ENCODE measurements around the gene SMARCC2.

SMARCC2 gene

DNA sequence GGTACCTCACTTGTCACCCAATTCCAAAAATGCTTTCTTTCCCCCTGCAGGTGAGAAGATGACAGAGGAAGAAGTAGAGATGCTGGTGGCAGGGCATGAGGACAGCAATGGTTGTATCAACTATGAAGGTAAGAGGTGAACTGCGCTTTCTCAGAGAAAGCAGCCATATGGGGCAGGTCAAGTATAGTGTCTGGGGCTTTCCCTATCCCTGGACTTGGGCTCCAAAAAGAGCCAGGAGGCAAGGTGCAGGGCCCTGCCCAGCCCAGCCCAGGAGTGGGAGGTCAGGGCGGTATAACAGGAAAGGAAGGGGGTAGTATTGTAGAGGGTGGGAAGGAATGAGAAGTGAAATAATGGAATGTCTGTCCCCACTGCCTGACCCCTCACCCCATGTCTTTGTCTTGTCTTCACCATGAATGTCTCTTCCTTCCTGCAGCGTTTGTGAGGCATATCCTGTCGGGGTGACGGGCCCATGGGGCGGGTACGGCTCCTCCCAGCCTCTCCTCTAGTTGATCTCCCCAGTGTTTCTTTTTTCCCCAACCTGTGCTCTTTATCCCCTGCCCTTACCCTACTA, 29.0 kb downstream of the SMARCC2 start:
- no peaks in the 10 kb centered on the region for H3K9me2 ChIP-seq (replicated peaks; ENCODE audit: insufficient read depth, low read length)
- H3F3A ChIP-seq (ENCODE audit: insufficient read depth, low read length), result peaks cover 49% of the 10 kb centered on the region
- H2AFZ ChIP-seq (ENCODE audit: low read length), result no peak overlapping the region
- H3K36me3 ChIP-seq (replicated peaks; ENCODE audit: insufficient read depth, low read length), result peaks cover 9% of the 10 kb centered on the region; the same call in 1 of the 2 replicates
- no peak for TF ChIP-seq EZH2 (optimal IDR thresholded peaks at IDR 0.05; ENCODE audit: low read depth, low read length)
- peaks cover 18% of the 10 kb centered on the region for H3K4me1 ChIP-seq (ENCODE audit: low read length)
- peak overlapping the region; percentile 90; the same call in 1 of the 2 replicates for H3K9ac ChIP-seq (ENCODE audit: low read length)
- H3K27ac ChIP-seq (ENCODE audit: low read length), result no peak overlapping the region
- H3K4me2 ChIP-seq (ENCODE audit: low read depth, low read length), result peak overlapping the region; percentile 92
- H4K20me1 ChIP-seq (ENCODE audit: insufficient read depth, low read length), result peaks cover 3% of the 10 kb centered on the region; the same call in 1 of the 2 replicates
- H3K9me3 ChIP-seq (replicated peaks; ENCODE audit: insufficient read depth, low read length), result no peaks in the 10 kb centered on the region
- peak overlapping the region; percentile 69 for H3K4me3 ChIP-seq (ENCODE audit: low read length)
- peaks cover 50% of the 10 kb centered on the region for H3K79me2 ChIP-seq (ENCODE audit: low read length)
- no peak for DNase-seq
- no peaks in the 10 kb centered on the region for H3K27me3 ChIP-seq (replicated peaks; ENCODE audit: insufficient read depth, low read length)

DNA sequence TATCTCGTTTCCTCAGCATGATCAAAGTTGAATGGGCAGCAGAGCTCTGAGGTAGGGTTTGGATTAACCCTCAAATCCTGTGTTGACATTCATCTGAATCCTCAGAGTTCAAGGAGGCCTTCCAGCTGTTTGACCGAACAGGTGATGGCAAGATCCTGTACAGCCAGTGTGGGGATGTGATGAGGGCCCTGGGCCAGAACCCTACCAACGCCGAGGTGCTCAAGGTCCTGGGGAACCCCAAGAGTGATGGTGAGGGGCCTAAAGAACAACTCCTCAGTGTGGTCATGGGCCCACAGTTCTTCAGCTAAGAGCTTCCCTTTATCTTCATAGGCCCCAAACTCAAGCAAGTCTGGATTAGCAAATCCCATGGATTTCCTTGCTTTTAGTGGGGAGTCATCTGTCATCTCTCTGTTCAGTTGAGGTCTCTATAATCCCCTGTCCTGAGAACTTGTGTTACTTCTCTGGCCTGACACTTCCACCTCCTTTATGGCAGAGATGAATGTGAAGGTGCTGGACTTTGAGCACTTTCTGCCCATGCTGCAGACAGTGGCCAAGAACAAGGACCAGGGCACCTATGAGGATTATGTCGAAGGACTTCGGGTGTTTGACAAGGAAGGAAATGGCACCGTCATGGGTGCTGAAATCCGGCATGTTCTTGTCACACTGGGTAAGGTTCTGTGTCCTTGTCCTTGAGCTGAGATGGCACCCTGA, 29.6 kb downstream of the SMARCC2 start:
- peaks cover 3% of the 10 kb centered on the region; the same call in 1 of the 2 replicates for H4K20me1 ChIP-seq (ENCODE audit: insufficient read depth, low read length)
- peaks cover 9% of the 10 kb centered on the region; the same call in 1 of the 2 replicates for H3K36me3 ChIP-seq (replicated peaks; ENCODE audit: insufficient read depth, low read length)
- no peaks in the 10 kb centered on the region for H3K9me2 ChIP-seq (replicated peaks; ENCODE audit: insufficient read depth, low read length)

GRCh38 chr12:56158926-56159461, 30.3 kb downstream of the SMARCC2 start:
- H3K36me3 ChIP-seq (replicated peaks; ENCODE audit: insufficient read depth, low read length), result peaks cover 9% of the 10 kb centered on the region; the same call in 1 of the 2 replicates
- no peak for TF ChIP-seq CTCF (IDR thresholded peaks at IDR 0.05; ENCODE audit: low read length)
- TF ChIP-seq EZH2phosphoT487 (IDR thresholded peaks at IDR 0.05; ENCODE audit: low read length), result no peak
- no peak for TF ChIP-seq EZH2 (optimal IDR thresholded peaks at IDR 0.05; ENCODE audit: low read depth, low read length)
- peak overlapping the region; percentile 69 for H3K4me3 ChIP-seq (ENCODE audit: low read length)

More for the DNA sequence above, 29.6 kb downstream of the SMARCC2 start:
- Histone ChIP-seq H3K9me3 (replicated peaks; ENCODE audit: insufficient read depth, low read length) (no peaks in the 10 kb centered on the region), H2AFZ (ENCODE audit: low read length) (no peak overlapping the region), H3K4me3 (ENCODE audit: low read length) (peak overlapping the region; percentile 69), H3F3A (ENCODE audit: insufficient read depth, low read length) (peaks cover 49% of the 10 kb centered on the region), H3K4me2 (ENCODE audit: low read depth, low read length) (peak overlapping the region; percentile 92), H3K4me1 (ENCODE audit: low read length) (peaks cover 18% of the 10 kb centered on the region), H3K79me2 (ENCODE audit: low read length) (peaks cover 50% of the 10 kb centered on the region), H3K27me3 (replicated peaks; ENCODE audit: insufficient read depth, low read length) (no peaks in the 10 kb centered on the region), H3K27ac (ENCODE audit: low read length) (peak overlapping the region; percentile 86; the same call in 1 of the 2 replicates), H3K9ac (ENCODE audit: low read length) (peak overlapping the region; percentile 90; the same call in 1 of the 2 replicates)
- DNase-seq, result no peak
- no peak for TF ChIP-seq EZH2 (optimal IDR thresholded peaks at IDR 0.05; ENCODE audit: low read depth, low read length)
- no peak for TF ChIP-seq CTCF (IDR thresholded peaks at IDR 0.05; ENCODE audit: low read length)
- TF ChIP-seq EZH2phosphoT487 (IDR thresholded peaks at IDR 0.05; ENCODE audit: low read length), result no peak

More at GRCh38 chr12:56158926-56159461, 30.3 kb downstream of the SMARCC2 start:
- H3K4me1 ChIP-seq (ENCODE audit: low read length), result peaks cover 18% of the 10 kb centered on the region
- DNase-seq, result peak; percentile 22
- H4K20me1 ChIP-seq (ENCODE audit: insufficient read depth, low read length), result peaks cover 3% of the 10 kb centered on the region; the same call in 1 of the 2 replicates
- H3K4me2 ChIP-seq (ENCODE audit: low read depth, low read length), result peak overlapping the region; percentile 92
- no peaks in the 10 kb centered on the region for H3K27me3 ChIP-seq (replicated peaks; ENCODE audit: insufficient read depth, low read length)
- peak overlapping the region; percentile 86; the same call in 1 of the 2 replicates for H3K27ac ChIP-seq (ENCODE audit: low read length)
- H3K9me3 ChIP-seq (replicated peaks; ENCODE audit: insufficient read depth, low read length), result no peaks in the 10 kb centered on the region
- H3F3A ChIP-seq (ENCODE audit: insufficient read depth, low read length), result peaks cover 48% of the 10 kb centered on the region
- peak overlapping the region; percentile 90 for H3K9ac ChIP-seq (ENCODE audit: low read length)
- H3K79me2 ChIP-seq (ENCODE audit: low read length), result peaks cover 50% of the 10 kb centered on the region
- H2AFZ ChIP-seq (ENCODE audit: low read length), result no peak overlapping the region
- H3K9me2 ChIP-seq (replicated peaks; ENCODE audit: insufficient read depth, low read length), result no peaks in the 10 kb centered on the region

Data from MM.1S (cell line).